HG02759 (cell line): ENCODE measurements around the gene B4GALNT2.
"Not testable (repeated sequence)": the region's sequence is repeated elsewhere in the genome, so short reads cannot be mapped to it uniquely, and the experiment has no call there.

Source experiments
- ATAC-seq: cut with Tn5 transposase; IDR thresholded peaks from one replicate; pipeline ENCODE4 v1.9.1; 2021; ENCODE audit warnings: mild to moderate bottlenecking, moderate library complexity; ENCODE audit not compliant: unreplicated experiment

The B4GALNT2 gene

GRCh38 chr17:49180303-49180702 lies 47.7 kb downstream of the B4GALNT2 start:
- ATAC-seq = no peak

GRCh38 chr17:49180998-49181635 lies 48.5 kb downstream of the B4GALNT2 start:
- ATAC-seq = no peak

GRCh38 chr17:49183341-49183740 lies 50.8 kb downstream of the B4GALNT2 start:
- no peak for ATAC-seq

DNA sequence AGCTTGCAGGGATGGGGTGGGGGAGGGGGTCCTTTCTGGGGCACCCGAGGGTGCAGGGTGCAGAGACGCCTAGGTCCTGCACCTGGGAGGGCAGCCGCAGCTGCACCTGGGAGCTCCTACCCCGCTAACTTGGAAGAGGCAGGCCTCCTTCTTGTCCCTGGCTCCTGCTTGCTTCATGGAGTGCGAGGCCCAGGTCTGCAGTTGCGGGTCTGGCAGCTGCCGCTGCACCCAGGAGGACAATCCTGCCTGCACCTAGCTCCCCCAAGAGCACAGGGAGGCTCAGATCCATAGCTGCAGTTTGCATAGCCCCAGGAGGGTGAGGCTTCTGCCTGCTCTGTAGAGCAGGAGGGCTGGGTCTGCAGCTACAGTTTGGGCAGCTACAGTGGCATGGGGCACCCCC lies 51.2 kb downstream of the B4GALNT2 start:
- no peak for ATAC-seq

DNA sequence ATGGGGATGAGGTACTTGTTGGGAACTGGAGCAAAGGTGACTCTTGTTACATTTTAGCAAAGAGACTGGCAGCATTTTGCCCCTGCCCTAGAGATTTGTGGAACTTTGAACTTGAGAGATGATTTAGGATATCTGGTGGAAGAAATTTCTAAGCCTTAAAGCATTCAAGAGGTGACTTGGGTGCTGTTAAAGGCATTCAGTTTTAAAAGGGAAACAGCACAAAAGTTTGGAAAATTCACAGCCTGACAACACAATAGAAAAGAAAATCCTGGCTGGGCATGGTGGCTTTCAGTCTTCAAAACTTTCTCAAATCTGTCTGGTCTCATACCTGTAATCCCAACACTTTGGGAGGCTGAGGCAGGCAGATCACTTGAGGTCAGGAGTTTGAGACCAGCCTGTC lies 52.0 kb downstream of the B4GALNT2 start:
- ATAC-seq = not testable (repeated sequence)

- not testable (repeated sequence) for ATAC-seq
Measured at GRCh38 chr17:49185381-49185780, 52.8 kb downstream of the B4GALNT2 start.

GRCh38 chr17:49187301-49187700 lies 54.7 kb downstream of the B4GALNT2 start:
- no peak for ATAC-seq

GRCh38 chr17:49190932-49191331 lies 58.4 kb downstream of the B4GALNT2 start:
- no peak for ATAC-seq

GRCh38 chr17:49191409-49191916 lies 58.9 kb downstream of the B4GALNT2 start:
- ATAC-seq = no peak

- peak; percentile 58 for ATAC-seq
Measured at GRCh38 chr17:49191917-49192741, 59.6 kb downstream of the B4GALNT2 start.

- ATAC-seq = no peak
Measured at GRCh38 chr17:49193513-49194296, 61.1 kb downstream of the B4GALNT2 start.

- no peak for ATAC-seq
Measured at GRCh38 chr17:49194297-49194607, 61.7 kb downstream of the B4GALNT2 start.

GRCh38 chr17:49195751-49196150 lies 63.2 kb downstream of the B4GALNT2 start:
- no peak for ATAC-seq

GRCh38 chr17:49196520-49196919 lies 64.0 kb downstream of the B4GALNT2 start:
- ATAC-seq = no peak

DNA sequence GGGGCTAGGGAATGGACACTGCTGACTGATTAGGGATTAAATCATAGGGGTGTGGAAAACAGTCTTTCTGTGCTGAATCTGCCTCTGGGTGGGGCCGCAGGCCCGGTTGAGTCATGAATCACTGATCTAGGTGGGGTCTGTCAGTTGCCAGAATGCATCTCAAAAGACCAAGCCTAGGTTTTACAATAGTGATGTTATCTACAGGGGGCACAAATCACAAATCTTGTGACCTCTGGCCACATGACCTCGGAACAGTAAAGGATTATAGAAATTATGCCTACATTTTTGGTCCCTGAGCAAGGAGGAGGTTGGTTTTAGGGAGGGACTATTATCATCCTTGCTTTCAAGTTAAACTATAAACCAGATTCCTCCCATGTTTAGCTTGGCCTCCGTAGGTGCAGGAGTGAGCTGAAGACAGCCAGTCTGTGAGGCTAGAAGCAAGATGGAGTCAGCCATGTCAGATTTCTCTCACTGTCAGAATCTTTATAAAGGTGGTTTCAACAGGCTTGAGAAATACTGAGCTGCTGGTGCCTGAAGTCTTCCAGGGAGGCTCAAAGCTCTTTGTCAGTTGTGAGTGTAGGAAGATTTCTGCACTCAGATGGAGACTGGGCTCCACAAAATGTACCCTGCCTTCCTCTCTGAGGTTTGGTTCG lies 64.9 kb downstream of the B4GALNT2 start:
- no peak for ATAC-seq

DNA sequence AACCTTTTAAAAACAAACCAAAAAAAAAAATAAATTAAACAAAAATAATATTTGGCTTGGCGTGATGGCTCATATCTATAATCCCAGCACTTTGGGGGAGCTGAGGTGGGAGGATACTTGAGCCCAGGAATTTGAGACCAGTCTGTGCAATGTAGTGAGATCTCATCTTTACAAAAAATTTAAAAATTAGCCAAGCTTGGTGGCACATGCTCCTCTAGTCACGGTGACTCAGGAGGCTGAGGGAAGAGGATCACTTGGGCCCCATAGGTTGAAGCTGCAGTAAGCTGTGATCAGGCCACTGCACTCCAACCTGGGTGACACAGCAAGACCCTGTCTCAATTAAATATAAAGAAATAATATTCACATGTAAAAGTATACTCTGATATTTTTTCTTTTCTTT lies 65.6 kb downstream of the B4GALNT2 start:
- no peak for ATAC-seq

- no peak for ATAC-seq
Measured at GRCh38 chr17:49200423-49201083, 68.0 kb downstream of the B4GALNT2 start.

DNA sequence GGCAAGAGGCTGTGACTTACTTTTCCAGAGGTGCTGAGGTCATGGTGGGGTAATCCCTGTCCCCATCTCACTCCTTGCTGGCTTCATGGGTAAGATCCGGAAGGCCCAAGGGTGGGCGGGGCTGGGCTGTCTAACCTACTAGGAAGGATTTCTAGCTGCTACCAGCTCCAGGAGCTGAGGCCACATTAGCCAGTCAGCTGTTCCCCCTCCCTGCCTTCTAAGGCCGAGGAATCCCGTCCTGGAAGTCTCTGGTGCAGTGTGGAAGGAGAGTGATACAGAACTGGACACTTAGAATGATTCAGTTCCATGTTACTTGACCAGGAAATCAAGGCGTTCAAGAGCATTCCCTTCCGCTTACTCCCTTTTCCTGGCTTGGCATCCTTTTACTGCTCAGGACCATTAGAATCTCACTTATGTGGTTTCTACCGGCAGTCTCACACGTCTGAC lies 68.9 kb downstream of the B4GALNT2 start:
- ATAC-seq = no peak

- no peak for ATAC-seq
Measured at GRCh38 chr17:49203796-49204195, 71.2 kb downstream of the B4GALNT2 start.

GRCh38 chr17:49204516-49204915 lies 71.9 kb downstream of the B4GALNT2 start:
- no peak for ATAC-seq
